Dermis microvascular lymphatic vessel endothelial cell (primary cell): ENCODE data around the gene EDN3. TPM values are rescaled to one million over a fixed set of nuclear protein-coding genes. Genes with fewer than 3 reads are reported as not detected.

Source experiments
- DNase-seq, 2 donors: peaks; one replicate each; pipeline versions ENCODE4 v3.0.0 to v3.0.0-alpha.2; 2010; ENCODE audit warnings: low read depth in 2 of 2
- total RNA-seq: library from RNA; depleted of rRNA; stranded (reverse); fragments of >200 nt; gene quantifications from 2 replicates; pipeline ENCODE4 v1.2.1, GENCODE V29; 2014

EDN3 gene
- total RNA-seq, 1 donor from 2014 or later, result not detected

GRCh38 chr20:59363101-59363500 is 62.7 kb downstream of the EDN3 start:
- no peak for DNase-seq

DNA sequence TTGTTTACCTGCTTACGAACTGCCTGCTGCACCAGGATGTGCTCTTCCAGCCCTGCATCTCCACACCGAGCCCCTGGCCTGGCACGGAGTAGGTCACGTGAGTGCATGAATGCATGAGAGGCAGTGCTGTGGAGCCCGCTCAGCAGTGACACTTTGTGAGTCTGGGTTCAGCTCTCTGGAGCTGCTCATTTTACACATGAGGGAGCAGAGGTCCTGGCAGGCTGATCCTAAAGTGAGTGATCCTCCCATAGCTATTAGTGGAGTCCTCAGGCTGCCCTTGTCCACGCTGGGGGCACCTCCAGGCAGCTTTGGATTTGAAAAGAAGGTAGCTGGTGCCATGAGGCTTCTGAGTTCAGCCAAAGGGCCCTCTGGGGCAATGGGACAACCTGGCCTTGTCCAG is 64.2 kb downstream of the EDN3 start:
- DNase-seq, result no peak

DNA sequence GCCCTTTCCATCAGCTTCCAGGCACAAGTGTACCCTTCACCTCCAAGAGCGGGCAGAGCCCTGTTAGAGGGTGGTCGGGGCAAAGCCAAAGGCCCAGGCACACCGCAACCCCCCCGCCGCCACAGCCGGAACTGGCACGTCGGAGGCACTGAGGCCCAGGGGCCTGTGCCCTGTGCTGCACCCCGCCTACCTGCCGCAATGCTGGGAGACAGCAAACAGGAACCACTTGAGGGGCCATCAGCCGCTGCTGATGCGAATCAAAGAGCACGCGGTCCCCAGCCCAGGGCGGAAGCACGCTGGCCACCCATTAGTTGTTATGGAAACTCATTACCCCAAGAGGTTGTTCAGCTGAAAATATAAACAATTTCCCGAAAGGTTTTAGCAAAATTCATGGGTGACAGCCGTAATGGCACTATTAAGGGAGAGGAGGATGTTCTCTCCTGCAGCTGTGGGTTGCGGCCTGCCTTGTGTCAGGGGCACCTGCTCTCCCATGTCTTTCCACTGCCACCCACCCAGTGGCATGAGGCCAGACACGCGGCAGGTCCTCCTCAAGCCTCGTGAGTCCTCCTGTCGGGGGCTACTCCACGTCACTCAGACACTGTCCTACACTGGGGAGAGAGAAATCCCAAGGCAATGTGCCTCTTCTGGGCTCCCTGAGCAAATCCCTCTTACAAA is 65.3 kb downstream of the EDN3 start:
- no peak for DNase-seq

DNA sequence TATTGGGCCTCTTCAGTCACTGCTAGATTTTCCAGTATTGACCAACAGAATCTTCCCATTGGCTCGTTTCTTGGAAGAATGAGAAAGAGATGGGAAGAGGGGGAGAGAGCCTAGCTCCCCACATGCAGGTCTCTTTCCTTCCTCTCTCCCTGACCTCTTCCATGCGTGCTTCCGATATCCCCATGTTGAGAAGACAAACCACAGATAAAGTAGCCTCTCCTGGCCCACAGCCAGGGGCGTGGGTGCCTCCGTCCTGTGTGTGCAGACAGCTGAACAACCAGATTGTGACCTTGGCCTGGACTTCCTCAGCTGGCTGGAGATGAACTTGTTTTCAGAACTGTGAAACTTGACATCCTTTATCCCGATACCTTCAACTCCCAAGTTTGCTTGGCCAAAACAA is 71.0 kb downstream of the EDN3 start:
- no peak for DNase-seq

GRCh38 chr20:59374261-59374660 is 73.8 kb downstream of the EDN3 start:
- DNase-seq, result no peak

DNA sequence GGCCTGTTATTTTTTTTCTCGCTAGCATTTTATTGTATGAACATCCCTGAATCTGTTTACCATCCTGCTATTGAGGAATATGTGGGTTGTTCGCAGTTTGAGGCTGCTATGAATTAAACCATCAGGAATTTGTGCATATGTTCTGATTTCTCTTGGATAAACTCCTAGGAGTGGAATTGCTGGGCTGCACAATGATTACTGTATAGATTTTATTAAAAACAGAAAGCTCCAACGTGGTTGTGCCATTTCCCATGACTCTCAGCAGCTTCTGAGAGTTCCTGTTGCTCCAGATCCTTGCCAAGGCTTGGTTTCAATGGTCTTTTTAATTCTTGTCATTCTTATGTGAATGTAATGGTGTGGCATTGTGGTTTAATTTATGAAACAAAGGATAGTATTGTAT is 75.1 kb downstream of the EDN3 start:
- DNase-seq, result no peak

Other genes starting within 250 kb of the EDN3 start
- under 0.01 and 0.13 TPM in 2 replicates for gene ZNF831, start 136.8 kb upstream of the EDN3 start, total RNA-seq